GM18511 (cell line): ENCODE data around the gene TIGD6.
"Not testable (repeated sequence)": the region's sequence is repeated elsewhere in the genome, so short reads cannot be mapped to it uniquely, and the experiment has no call there.

ENCODE experiments used
- ATAC-seq: cut with Tn5 transposase; IDR thresholded peaks from one replicate; pipeline ENCODE4 v1.9.1; 2021; ENCODE audit warnings: mild to moderate bottlenecking, moderate library complexity; ENCODE audit not compliant: unreplicated experiment

Gene TIGD6

GRCh38 chr5:150000256-150000989 lies at the start of gene TIGD6, which contains the start of gene HMGXB3:
Gene TIGD6, minus strand, starts transcription at chr5:150000654. Its CDS starts 4,306 bp downstream, at chr5:149996348.
Gene HMGXB3, plus strand, starts transcription at chr5:150000739. Its CDS starts 4,114 bp downstream, at chr5:150004853.
- ATAC-seq, result peak; percentile 89

GRCh38 chr5:150046031-150046430 lies 45.6 kb upstream of the TIGD6 start:
- ATAC-seq, result no peak

- ATAC-seq, result no peak
Measured at GRCh38 chr5:150045549-150045948, 45.1 kb upstream of the TIGD6 start.

- ATAC-seq, result no peak
Measured at GRCh38 chr5:150044712-150045111, 44.3 kb upstream of the TIGD6 start.

- ATAC-seq, result no peak
Measured at GRCh38 chr5:150044329-150044681, 43.9 kb upstream of the TIGD6 start.

GRCh38 chr5:150043657-150044328 lies 43.3 kb upstream of the TIGD6 start:
- no peak for ATAC-seq

- no peak for ATAC-seq
Measured at GRCh38 chr5:150042459-150042858, 42.0 kb upstream of the TIGD6 start.

- ATAC-seq, result no peak
Measured at GRCh38 chr5:150038547-150038946, 38.1 kb upstream of the TIGD6 start.

GRCh38 chr5:150036513-150036912 lies 36.1 kb upstream of the TIGD6 start:
- no peak for ATAC-seq

GRCh38 chr5:150035139-150035895 lies 34.9 kb upstream of the TIGD6 start:
- peak; percentile 99 for ATAC-seq

- peak; percentile 9 for ATAC-seq
Measured at GRCh38 chr5:150034662-150035061, 34.2 kb upstream of the TIGD6 start.

- no peak for ATAC-seq
Measured at GRCh38 chr5:150033334-150033733, 32.9 kb upstream of the TIGD6 start.

GRCh38 chr5:150028047-150028446 lies 27.6 kb upstream of the TIGD6 start:
- not testable (repeated sequence) for ATAC-seq

GRCh38 chr5:150026682-150027172 lies 26.3 kb upstream of the TIGD6 start:
- no peak for ATAC-seq

GRCh38 chr5:150024346-150024984 lies 24.0 kb upstream of the TIGD6 start:
- no peak for ATAC-seq

GRCh38 chr5:150023136-150023535 lies 22.7 kb upstream of the TIGD6 start:
- no peak for ATAC-seq

GRCh38 chr5:150022681-150023080 lies 22.2 kb upstream of the TIGD6 start:
- no peak for ATAC-seq

- no peak for ATAC-seq
Measured at GRCh38 chr5:150022158-150022531, 21.7 kb upstream of the TIGD6 start.

- ATAC-seq, result no peak
Measured at GRCh38 chr5:150021491-150022157, 21.2 kb upstream of the TIGD6 start.

GRCh38 chr5:150020249-150020648 lies 19.8 kb upstream of the TIGD6 start:
- ATAC-seq, result no peak
